Measurements from ENCODE around the gene FAXDC2. TPM values are rescaled to one million over a fixed set of nuclear protein-coding genes. Genes with fewer than 3 reads are reported as not detected.

Gene FAXDC2
- total and polyA plus RNA-seq, 2 of the 8 experiments (the other 6 are each of a cell fraction or from before 2014, with no cell fraction given), result 3.7 to 5.9 TPM

GRCh38 chr5:154873791-154874331 is 23.5 kb upstream of the FAXDC2 start:
- Histone ChIP-seq H3K4me1 (replicated peaks in 1 of 4; ENCODE audit: control insufficient read depth in 3 of 4, insufficient read depth in 4 of 4, low read length in 3 of 4) (no peaks in the 10 kb centered on the region), H3K23me2 (ENCODE audit: low read depth, low read length) (no peaks in the 10 kb centered on the region), H2AK5ac (ENCODE audit: low read depth, low read length) (no peak overlapping the region), H4K5ac (ENCODE audit: insufficient read length, low read depth, low read length) (no peak overlapping the region), H2AFZ (ENCODE audit: low read length) (no peak overlapping the region), H3K4ac (replicated peaks; ENCODE audit: insufficient read length, low read depth, low read length) (no peak overlapping the region), H3K36me3 (ENCODE audit: control insufficient read depth in 2 of 4, insufficient read depth in 4 of 4, low read length in 3 of 4) (peaks cover 15 to 59% (median 42%) of the 10 kb centered on the region in 4 experiments), H3K27ac (ENCODE audit: low read depth, low read length) (no peak overlapping the region), H3K27me3 (replicated peaks in 1 of 4; ENCODE audit: control insufficient read depth in 3 of 4, extremely low read depth in 1 of 4, insufficient read depth in 3 of 4, low read length in 3 of 4) (no peaks in the 10 kb centered on the region; a peak in 1 of 7 replicates), H2BK12ac (ENCODE audit: low read depth, low read length) (no peak overlapping the region), H3K4me3 (ENCODE audit: extremely low read depth in 1 of 4, insufficient read depth in 2 of 4, low read depth in 3 of 4, low read length in 4 of 4) (no peak overlapping the region), H4K20me1 (replicated peaks in 1 of 2; ENCODE audit: control insufficient read depth in 1 of 2, insufficient read depth in 2 of 2, low read length in 2 of 2) (peaks cover 0 to 4% of the 10 kb centered on the region in 2 experiments), H4K8ac (ENCODE audit: extremely low read depth, insufficient read depth, low read length) (no peak overlapping the region), H3K23ac (ENCODE audit: insufficient read length) (no peak overlapping the region), H2BK5ac (ENCODE audit: low read depth, low read length) (no peak overlapping the region), H2BK20ac (ENCODE audit: low read length) (no peak overlapping the region), H3K18ac (ENCODE audit: extremely low read depth, low read length) (no peak overlapping the region), H3K79me2 (ENCODE audit: control insufficient read depth in 1 of 2, insufficient read depth in 2 of 2, low read length in 2 of 2) (no peaks in the 10 kb centered on the region), H3K79me1 (ENCODE audit: low read depth, low read length) (no peaks in the 10 kb centered on the region; the same call in 1 of the 2 replicates), H2BK15ac (ENCODE audit: low read length) (no peak overlapping the region), H3K4me2 (ENCODE audit: insufficient read depth in 1 of 2, low read depth in 2 of 2, low read length in 2 of 2) (no peak overlapping the region), H3K9ac (replicated peaks in 1 of 4; ENCODE audit: extremely low read depth in 1 of 4, low read depth in 3 of 4, low read length in 3 of 4) (no peak overlapping the region), H2BK120ac (replicated peaks; ENCODE audit: low read depth, low read length) (no peak overlapping the region), H3K9me3 (ENCODE audit: insufficient read depth in 2 of 2, low read depth in 1 of 2, low read length in 1 of 2) (no peaks in the 10 kb centered on the region), H3K56ac (replicated peaks; ENCODE audit: insufficient read length, low read depth, low read length) (no peak overlapping the region), H3K14ac (ENCODE audit: insufficient read length) (no peak overlapping the region), H4K91ac (replicated peaks; ENCODE audit: insufficient read length, low read length) (no peak overlapping the region)
- DNase-seq (ENCODE audit: low read depth in 1 of 2, low spot score in 2 of 2) (no peak), FAIRE-seq (no peak)
- ChIA-PET POLR2A (ENCODE audit: partially characterized antibody) (no interaction called here), CTCF (ENCODE audit: partially characterized antibody) (no interaction called here)
- TF ChIP-seq FOSL1 (IDR thresholded peaks at IDR 0.05; ENCODE audit: insufficient read depth, low read depth, low read length) (no peak), RBBP5 (IDR thresholded peaks at IDR 0.05; ENCODE audit: borderline replicate concordance, low read depth, low read length) (no peak), KDM4A (IDR thresholded peaks at IDR 0.05; ENCODE audit: low read depth, low read length, severe bottlenecking) (no peak), SUZ12 (IDR thresholded peaks at IDR 0.05; ENCODE audit: low read length) (no peak), POLR2A (IDR thresholded peaks at IDR 0.05; ENCODE audit: control extremely low read depth in 1 of 2, low read depth in 2 of 2, low read length in 2 of 2) (no peak)
- 91% methylated on average over 5 of the region's 5 CpGs; no CpG with 5 or more reads in 1 of the 2 experiments for WGBS, 2 experiments (ENCODE audit: extremely low coverage in 1 of 2, insufficient coverage in 1 of 2, insufficient read length in 1 of 2, insufficient replicate concordance in 2 of 2, low coverage in 1 of 2, low lambda C conversion rate in 2 of 2, missing lambda C conversion rate in 1 of 2)
